Brain microvascular endothelial cell (primary cell): ENCODE data around the gene TWF2.

Experiments used
- DNase-seq: peaks from one replicate; pipeline ENCODE4 v3.0.0-alpha.2; 2020
- H3K27ac ChIP-seq: fragments of 250-450 bp; sonication (Bioruptor Pico); 2 replicates; pipeline ENCODE4 v1.5.1; 2020; ENCODE audit warnings: mild to moderate bottlenecking, moderate library complexity
- H3K27me3 ChIP-seq: fragments of 250-450 bp; sonication (Bioruptor Pico); replicated peaks from 2 replicates; pipeline ENCODE4 v1.5.1; 2020; ENCODE audit warnings: mild to moderate bottlenecking
- H3K36me3 ChIP-seq: fragments of 250-450 bp; sonication (Bioruptor Pico); replicated peaks from 2 replicates; pipeline ENCODE4 v1.5.1; 2020; ENCODE audit warnings: mild to moderate bottlenecking
- H3K4me3 ChIP-seq: 2 replicates; pipeline ENCODE4 v1.5.1; 2011; ENCODE audit warnings: low read depth, mild to moderate bottlenecking, control low read depth, low read length, moderate library complexity
- in situ Hi-C: cut with HindIII; loops from 2 replicates; pipeline ENCODE4 v1.10.0; 2017; ENCODE audit warnings: low sequenced_read_pairs, low pct_ligation_motif_present
- TF ChIP-seq, protein P1 (sequence below): IDR thresholded peaks from 2 replicates; pipeline ENCODE4 v1.5.1; 2011; ENCODE audit warnings: low read depth, mild to moderate bottlenecking, moderate library complexity, low read length, control low read depth, inconsistent platforms; ENCODE audit errors: missing control alignments

The TWF2 gene

DNA sequence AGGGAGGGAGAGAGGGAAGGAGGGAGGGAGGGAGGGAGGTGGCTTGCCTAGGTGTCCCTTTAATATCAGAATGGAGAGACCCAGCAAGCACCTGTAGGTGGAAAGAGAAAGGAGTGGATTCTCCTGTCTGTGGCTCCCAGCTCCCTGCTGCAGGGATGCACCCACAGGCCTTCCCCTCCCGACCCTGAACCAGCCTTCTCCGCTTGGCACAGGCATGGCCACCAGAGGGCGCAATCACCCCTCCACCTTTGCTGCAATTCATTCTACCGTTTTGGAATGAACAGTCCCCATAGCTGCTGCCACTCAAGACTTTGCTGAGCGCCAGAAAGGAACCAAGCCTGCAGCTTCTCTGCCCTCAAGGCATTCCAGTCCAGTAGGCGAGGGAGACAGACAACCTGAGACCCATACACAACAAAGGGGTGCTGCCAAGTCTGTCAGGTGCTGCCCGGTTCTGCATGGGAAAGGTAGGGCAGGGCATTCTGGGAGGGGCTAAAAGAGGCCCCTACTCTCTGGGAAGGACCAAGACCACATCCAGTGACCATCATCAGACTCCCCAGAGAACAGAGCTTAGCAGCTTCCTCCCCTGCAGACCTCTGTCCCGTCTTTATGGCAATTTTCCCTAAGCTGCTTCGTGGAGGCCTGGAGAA is 18.5 kb downstream of the TWF2 start:
- Histone ChIP-seq H3K27me3 (no peaks in the 10 kb centered on the region), H3K4me3 (no peak overlapping the region), H3K36me3 (peaks cover under 1% of the 10 kb centered on the region), H3K27ac (no peak overlapping the region)
- in situ Hi-C loops: no loop called here
- DNase-seq: peak; percentile 67
- TF ChIP-seq, protein P1, sequence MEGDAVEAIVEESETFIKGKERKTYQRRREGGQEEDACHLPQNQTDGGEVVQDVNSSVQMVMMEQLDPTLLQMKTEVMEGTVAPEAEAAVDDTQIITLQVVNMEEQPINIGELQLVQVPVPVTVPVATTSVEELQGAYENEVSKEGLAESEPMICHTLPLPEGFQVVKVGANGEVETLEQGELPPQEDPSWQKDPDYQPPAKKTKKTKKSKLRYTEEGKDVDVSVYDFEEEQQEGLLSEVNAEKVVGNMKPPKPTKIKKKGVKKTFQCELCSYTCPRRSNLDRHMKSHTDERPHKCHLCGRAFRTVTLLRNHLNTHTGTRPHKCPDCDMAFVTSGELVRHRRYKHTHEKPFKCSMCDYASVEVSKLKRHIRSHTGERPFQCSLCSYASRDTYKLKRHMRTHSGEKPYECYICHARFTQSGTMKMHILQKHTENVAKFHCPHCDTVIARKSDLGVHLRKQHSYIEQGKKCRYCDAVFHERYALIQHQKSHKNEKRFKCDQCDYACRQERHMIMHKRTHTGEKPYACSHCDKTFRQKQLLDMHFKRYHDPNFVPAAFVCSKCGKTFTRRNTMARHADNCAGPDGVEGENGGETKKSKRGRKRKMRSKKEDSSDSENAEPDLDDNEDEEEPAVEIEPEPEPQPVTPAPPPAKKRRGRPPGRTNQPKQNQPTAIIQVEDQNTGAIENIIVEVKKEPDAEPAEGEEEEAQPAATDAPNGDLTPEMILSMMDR: peak; percentile 95

GRCh38 chr3:52218937-52219650 is 19.9 kb downstream of the TWF2 start:
- Histone ChIP-seq H3K36me3 (peaks cover 12% of the 10 kb centered on the region), H3K27me3 (no peaks in the 10 kb centered on the region), H3K27ac (no peak overlapping the region), H3K4me3 (no peak overlapping the region)
- TF ChIP-seq, protein P1: no peak
- no peak for DNase-seq
- in situ Hi-C loops: no loop called here

GRCh38 chr3:52218454-52218853 is 20.5 kb downstream of the TWF2 start:
- in situ Hi-C loops: no loop called here
- TF ChIP-seq, protein P1: no peak
- no peak for DNase-seq
- no peak overlapping the region for H3K4me3 ChIP-seq
- no peak overlapping the region for H3K27ac ChIP-seq
- H3K36me3 ChIP-seq: peaks cover 17% of the 10 kb centered on the region
- H3K27me3 ChIP-seq: no peaks in the 10 kb centered on the region

DNA sequence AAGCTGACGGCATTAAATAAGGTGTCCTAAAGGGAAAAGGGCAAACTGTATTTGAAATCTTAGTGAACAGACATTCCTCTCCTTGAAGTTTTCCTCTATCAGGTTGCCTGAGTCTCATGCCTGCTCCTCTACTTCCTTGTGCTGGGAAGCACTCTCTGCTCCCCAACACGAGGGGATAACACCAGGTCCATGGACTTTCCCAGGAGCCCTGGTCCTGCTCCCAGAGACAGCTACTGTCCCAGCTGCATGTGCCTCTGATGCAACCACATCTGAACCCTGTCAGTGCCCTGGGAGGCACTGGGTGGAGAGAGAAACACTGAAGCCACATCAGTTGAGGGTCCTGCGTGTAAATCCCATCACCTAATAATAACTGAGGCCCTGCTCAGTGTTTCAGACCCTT is 20.9 kb downstream of the TWF2 start:
- no peak overlapping the region for H3K27ac ChIP-seq
- no peaks in the 10 kb centered on the region for H3K27me3 ChIP-seq
- peaks cover 21% of the 10 kb centered on the region for H3K36me3 ChIP-seq
- no peak overlapping the region for H3K4me3 ChIP-seq
- TF ChIP-seq, protein P1: no peak
- in situ Hi-C loops: no loop called here
- DNase-seq: no peak

- TF ChIP-seq, protein P1: no peak
- Histone ChIP-seq H3K27me3 (no peaks in the 10 kb centered on the region), H3K27ac (no peak overlapping the region), H3K4me3 (no peak overlapping the region), H3K36me3 (peaks cover 26% of the 10 kb centered on the region)
- no peak for DNase-seq
- in situ Hi-C loops: no loop called here
Measured at GRCh38 chr3:52217409-52217805, 21.6 kb downstream of the TWF2 start.
